SK-N-SH (cell line): ENCODE data around the gene NEU2. TPM values are rescaled to one million over a fixed set of nuclear protein-coding genes. Genes with fewer than 3 reads are reported as not detected.

Experiments used
- CTCF ChIA-PET: fragments of 300-600, 350-600 bp; formaldehyde crosslinking; extraction: SDS; loops from one replicate; lab custom pipeline; 2021; lab: Yijun Ruan, JAX
- POLR2A ChIA-PET: fragments of 350-600 bp; sonication (Branson Sonifier 250); formaldehyde crosslinking; extraction: SDS; loops from one replicate; lab custom pipeline; 2020; ENCODE audit warnings: antibody characterized with exemption, inconsistent platforms; lab: Yijun Ruan, JAX
- DNase-seq: peaks from one replicate; pipeline ENCODE4 v3.0.0; 2012
- H2AFZ ChIP-seq: fragments of 200-600 bp; sonication (generic); 2 replicates; pipeline ENCODE4 v1.8.1; 2016; ENCODE audit warnings: antibody characterized with exemption, mild to moderate bottlenecking, low read depth
- H3F3A ChIP-seq: fragments of 200-600 bp; sonication (generic); replicated peaks from 2 replicates; pipeline ENCODE3; 2016; ENCODE audit warnings: antibody characterized with exemption, mild to moderate bottlenecking; ENCODE audit not compliant: insufficient read depth
- H3K27ac ChIP-seq, 2 experiments: fragments of 200-500 bp in 1 of 2; fragments of 200-600 bp in 1 of 2; sonication (Bioruptor generic) in 1 of 2; sonication (generic), shearing (Covaris generic) in 1 of 2; 2 replicates each; pipeline versions ENCODE4 v1.5.1 to v1.6.1; 2014 to 2016; ENCODE audit warnings: low read depth in 2 of 2, inconsistent platforms in 1 of 2, low read length in 1 of 2, mild to moderate bottlenecking in 1 of 2, mixed read lengths in 1 of 2
- H3K27me3 ChIP-seq: fragments of 200-600 bp; sonication (generic), shearing (Covaris generic); 2 replicates; pipeline ENCODE4 v1.6.1; 2016; ENCODE audit warnings: mixed run types; ENCODE audit not compliant: insufficient read depth
- H3K36me3 ChIP-seq, 2 experiments: fragments of 200-500 bp in 1 of 2; fragments of 200-600 bp in 1 of 2; sonication (Bioruptor generic) in 1 of 2; sonication (generic) in 1 of 2; replicated peaks in 1 of 2; 2 replicates each; pipeline versions ENCODE3 to v1.5.1; 2014 to 2016; ENCODE audit warnings: low read length in 1 of 2, mild to moderate bottlenecking in 1 of 2; ENCODE audit not compliant: insufficient read depth in 2 of 2, control insufficient read depth in 1 of 2
- H3K4me1 ChIP-seq, 2 experiments: fragments of 200-500 bp in 1 of 2; fragments of 200-600 bp in 1 of 2; sonication (Bioruptor generic) in 1 of 2; sonication (generic), shearing (Covaris generic) in 1 of 2; 2 replicates each; pipeline versions ENCODE4 v1.5.1 to v1.6.1; 2014 to 2016; ENCODE audit warnings: low read depth in 1 of 2, low read length in 1 of 2, mixed run types in 1 of 2; ENCODE audit not compliant: insufficient read depth in 2 of 2, control insufficient read depth in 1 of 2
- H3K4me2 ChIP-seq: fragments of 200-600 bp; sonication (generic), shearing (Covaris generic); 2 replicates; pipeline ENCODE4 v1.6.1; 2017; ENCODE audit warnings: mixed run types
- H3K4me3 ChIP-seq, 2 experiments: fragments of 200-500 bp in 1 of 2; fragments of 200-600 bp in 1 of 2; sonication (Bioruptor generic) in 1 of 2; sonication (generic), shearing (Covaris generic) in 1 of 2; 2 replicates each; pipeline versions ENCODE4 v1.5.1 to v1.8.1; 2014 to 2016; ENCODE audit warnings: low read depth in 2 of 2, inconsistent platforms in 1 of 2, low read length in 1 of 2, mild to moderate bottlenecking in 1 of 2, mixed read lengths in 1 of 2, moderate library complexity in 1 of 2
- H3K79me2 ChIP-seq: fragments of 200-600 bp; sonication (generic); 2 replicates; pipeline ENCODE4 v1.8.1; 2017; ENCODE audit warnings: mild to moderate bottlenecking; ENCODE audit not compliant: insufficient read depth
- H3K9ac ChIP-seq: fragments of 200-600 bp; sonication (generic); 2 replicates; pipeline ENCODE4 v1.6.1; 2017; ENCODE audit warnings: mixed run types
- H3K9me2 ChIP-seq: fragments of 200-600 bp; sonication (generic); 2 replicates; pipeline ENCODE4 v1.6.1; 2017; ENCODE audit warnings: mixed run types
- H3K9me3 ChIP-seq: fragments of 200-600 bp; sonication (generic); 2 replicates; pipeline ENCODE4 v1.6.1; 2017; ENCODE audit warnings: mixed run types, mild to moderate bottlenecking, moderate library complexity
- H4K20me1 ChIP-seq: fragments of 200-600 bp; sonication (generic); 2 replicates; pipeline ENCODE4 v1.6.1; 2017; ENCODE audit warnings: mild to moderate bottlenecking, mixed run types; ENCODE audit not compliant: insufficient read depth
- EZH2phosphoT487 ChIP-seq: fragments of 200-600 bp; sonication (generic); IDR thresholded peaks from 2 replicates; pipeline ENCODE4 v1.6.1; 2017; ENCODE audit warnings: low read depth, mixed run types, mild to moderate bottlenecking, antibody characterized with exemption, moderate library complexity, borderline replicate concordance
- FOXJ3 ChIP-seq: sonication (generic); formaldehyde crosslinking; IDR thresholded peaks from 2 replicates; pipeline ENCODE4 v1.5.1; 2020; ENCODE audit warnings: mild to moderate bottlenecking, missing genetic modification reagents
- FOXM1 ChIP-seq: IDR thresholded peaks from 2 replicates; pipeline ENCODE4 v1.4.0; 2012; ENCODE audit warnings: low read depth, mild to moderate bottlenecking
- GABPA ChIP-seq: IDR thresholded peaks from 2 replicates; pipeline ENCODE4 v1.4.0; 2012; ENCODE audit warnings: low read depth, mild to moderate bottlenecking
- MEF2A ChIP-seq: IDR thresholded peaks from 2 replicates; pipeline ENCODE4 v1.4.0; 2012; ENCODE audit warnings: low read depth, borderline replicate concordance
- NRF1 ChIP-seq: IDR thresholded peaks from 2 replicates; pipeline ENCODE4 v1.6.1; 2012; ENCODE audit warnings: low read depth, mild to moderate bottlenecking, low read length
- PBX3 ChIP-seq: IDR thresholded peaks from 2 replicates; pipeline ENCODE4; 2012
- RAD21 ChIP-seq: IDR thresholded peaks from 2 replicates; pipeline ENCODE4 v1.6.1; 2012; ENCODE audit warnings: mild to moderate bottlenecking, low read length
- RFX5 ChIP-seq: IDR thresholded peaks from 2 replicates; pipeline ENCODE4 v1.6.1; 2012; ENCODE audit warnings: mild to moderate bottlenecking, improper control_type of control experiment, low read length
- RXRA ChIP-seq: IDR thresholded peaks from 2 replicates; pipeline ENCODE4 v1.4.0; 2012; ENCODE audit warnings: low read depth, mild to moderate bottlenecking, borderline replicate concordance
- SMC3 ChIP-seq: IDR thresholded peaks from 2 replicates; pipeline ENCODE4 v1.6.1; 2012; ENCODE audit warnings: low read depth, low read length, improper control_type of control experiment
- TAF1 ChIP-seq: IDR thresholded peaks from 2 replicates; pipeline ENCODE4 v1.6.1; 2012; ENCODE audit warnings: low read depth, mild to moderate bottlenecking, low read length, moderate library complexity, borderline replicate concordance
- TEAD4 ChIP-seq: IDR thresholded peaks from 2 replicates; pipeline ENCODE4 v1.4.0; 2012; ENCODE audit warnings: mild to moderate bottlenecking, borderline replicate concordance; ENCODE audit not compliant: insufficient read depth
- YY1 ChIP-seq: IDR thresholded peaks from 2 replicates; pipeline ENCODE4 v1.4.0; 2012; ENCODE audit warnings: low read depth, mild to moderate bottlenecking
- WGBS: methylation state at CpG from one replicate; pipeline ENCODE4 v1.1.6; 2017; ENCODE audit warnings: low lambda C conversion rate; 5-methylcytosine and 5-hydroxymethylcytosine counted together
- polyA plus RNA-seq, 3 experiments: library from polyadenylated mRNA; depleted of rRNA; stranded (reverse); fragments of >200 nt; gene quantifications; 2 replicates each; pipeline ENCODE4 v1.2.3, GENCODE V29; 2012
- TF ChIP-seq, protein P1 (sequence below): IDR thresholded peaks from 2 replicates; pipeline ENCODE4 v1.6.1; 2012; ENCODE audit warnings: mild to moderate bottlenecking, low read depth, low read length, moderate library complexity
- TF ChIP-seq, protein P2 (sequence below): fragments of 150-350 bp; IDR thresholded peaks from 2 replicates; pipeline ENCODE4 v1.6.1; 2017; ENCODE audit warnings: antibody characterized with exemption, low read length, low read depth, borderline replicate concordance
- TF ChIP-seq, protein P3 (sequence below): fragments of 200-600 bp; sonication (generic); IDR thresholded peaks from 2 replicates; pipeline ENCODE4 v1.6.1; 2017; ENCODE audit warnings: antibody characterized with exemption, mild to moderate bottlenecking, moderate library complexity
- TF ChIP-seq, protein P4 (sequence below): IDR thresholded peaks from 2 replicates; pipeline ENCODE4 v1.4.0; 2012; ENCODE audit warnings: low read depth, borderline replicate concordance

Gene NEU2
- polyA plus RNA-seq, 1 of the 3 experiments (the other 2 are of a cell fraction): not detected

- no peaks in the 10 kb centered on the region for H3F3A ChIP-seq
- H3K36me3 ChIP-seq: no peaks in the 10 kb centered on the region
- no peaks in the 10 kb centered on the region for H3K9me2 ChIP-seq
- WGBS: 54% methylated on average over 9 of the region's 9 CpGs
- DNase-seq: no peak
- H3K9me3 ChIP-seq: peaks cover 10% of the 10 kb centered on the region
- POLR2A ChIA-PET: no interaction called here
- no peaks in the 10 kb centered on the region for H3K79me2 ChIP-seq
- TF ChIP-seq, protein P1, sequence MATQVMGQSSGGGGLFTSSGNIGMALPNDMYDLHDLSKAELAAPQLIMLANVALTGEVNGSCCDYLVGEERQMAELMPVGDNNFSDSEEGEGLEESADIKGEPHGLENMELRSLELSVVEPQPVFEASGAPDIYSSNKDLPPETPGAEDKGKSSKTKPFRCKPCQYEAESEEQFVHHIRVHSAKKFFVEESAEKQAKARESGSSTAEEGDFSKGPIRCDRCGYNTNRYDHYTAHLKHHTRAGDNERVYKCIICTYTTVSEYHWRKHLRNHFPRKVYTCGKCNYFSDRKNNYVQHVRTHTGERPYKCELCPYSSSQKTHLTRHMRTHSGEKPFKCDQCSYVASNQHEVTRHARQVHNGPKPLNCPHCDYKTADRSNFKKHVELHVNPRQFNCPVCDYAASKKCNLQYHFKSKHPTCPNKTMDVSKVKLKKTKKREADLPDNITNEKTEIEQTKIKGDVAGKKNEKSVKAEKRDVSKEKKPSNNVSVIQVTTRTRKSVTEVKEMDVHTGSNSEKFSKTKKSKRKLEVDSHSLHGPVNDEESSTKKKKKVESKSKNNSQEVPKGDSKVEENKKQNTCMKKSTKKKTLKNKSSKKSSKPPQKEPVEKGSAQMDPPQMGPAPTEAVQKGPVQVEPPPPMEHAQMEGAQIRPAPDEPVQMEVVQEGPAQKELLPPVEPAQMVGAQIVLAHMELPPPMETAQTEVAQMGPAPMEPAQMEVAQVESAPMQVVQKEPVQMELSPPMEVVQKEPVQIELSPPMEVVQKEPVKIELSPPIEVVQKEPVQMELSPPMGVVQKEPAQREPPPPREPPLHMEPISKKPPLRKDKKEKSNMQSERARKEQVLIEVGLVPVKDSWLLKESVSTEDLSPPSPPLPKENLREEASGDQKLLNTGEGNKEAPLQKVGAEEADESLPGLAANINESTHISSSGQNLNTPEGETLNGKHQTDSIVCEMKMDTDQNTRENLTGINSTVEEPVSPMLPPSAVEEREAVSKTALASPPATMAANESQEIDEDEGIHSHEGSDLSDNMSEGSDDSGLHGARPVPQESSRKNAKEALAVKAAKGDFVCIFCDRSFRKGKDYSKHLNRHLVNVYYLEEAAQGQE: no peak
- TF ChIP-seq, protein P2, sequence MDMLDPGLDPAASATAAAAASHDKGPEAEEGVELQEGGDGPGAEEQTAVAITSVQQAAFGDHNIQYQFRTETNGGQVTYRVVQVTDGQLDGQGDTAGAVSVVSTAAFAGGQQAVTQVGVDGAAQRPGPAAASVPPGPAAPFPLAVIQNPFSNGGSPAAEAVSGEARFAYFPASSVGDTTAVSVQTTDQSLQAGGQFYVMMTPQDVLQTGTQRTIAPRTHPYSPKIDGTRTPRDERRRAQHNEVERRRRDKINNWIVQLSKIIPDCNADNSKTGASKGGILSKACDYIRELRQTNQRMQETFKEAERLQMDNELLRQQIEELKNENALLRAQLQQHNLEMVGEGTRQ: no peak
- TF ChIP-seq, protein P3, sequence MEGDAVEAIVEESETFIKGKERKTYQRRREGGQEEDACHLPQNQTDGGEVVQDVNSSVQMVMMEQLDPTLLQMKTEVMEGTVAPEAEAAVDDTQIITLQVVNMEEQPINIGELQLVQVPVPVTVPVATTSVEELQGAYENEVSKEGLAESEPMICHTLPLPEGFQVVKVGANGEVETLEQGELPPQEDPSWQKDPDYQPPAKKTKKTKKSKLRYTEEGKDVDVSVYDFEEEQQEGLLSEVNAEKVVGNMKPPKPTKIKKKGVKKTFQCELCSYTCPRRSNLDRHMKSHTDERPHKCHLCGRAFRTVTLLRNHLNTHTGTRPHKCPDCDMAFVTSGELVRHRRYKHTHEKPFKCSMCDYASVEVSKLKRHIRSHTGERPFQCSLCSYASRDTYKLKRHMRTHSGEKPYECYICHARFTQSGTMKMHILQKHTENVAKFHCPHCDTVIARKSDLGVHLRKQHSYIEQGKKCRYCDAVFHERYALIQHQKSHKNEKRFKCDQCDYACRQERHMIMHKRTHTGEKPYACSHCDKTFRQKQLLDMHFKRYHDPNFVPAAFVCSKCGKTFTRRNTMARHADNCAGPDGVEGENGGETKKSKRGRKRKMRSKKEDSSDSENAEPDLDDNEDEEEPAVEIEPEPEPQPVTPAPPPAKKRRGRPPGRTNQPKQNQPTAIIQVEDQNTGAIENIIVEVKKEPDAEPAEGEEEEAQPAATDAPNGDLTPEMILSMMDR: no peak
- no peak for TF ChIP-seq YY1
- TF ChIP-seq RFX5: no peak
- no peak for TF ChIP-seq FOXM1
- TF ChIP-seq RXRA: no peak
- no peak for TF ChIP-seq PBX3
- TF ChIP-seq GABPA: no peak
- no peak for TF ChIP-seq NRF1
- no peak for TF ChIP-seq SMC3
- no peak for TF ChIP-seq TEAD4
- TF ChIP-seq, protein P4, sequence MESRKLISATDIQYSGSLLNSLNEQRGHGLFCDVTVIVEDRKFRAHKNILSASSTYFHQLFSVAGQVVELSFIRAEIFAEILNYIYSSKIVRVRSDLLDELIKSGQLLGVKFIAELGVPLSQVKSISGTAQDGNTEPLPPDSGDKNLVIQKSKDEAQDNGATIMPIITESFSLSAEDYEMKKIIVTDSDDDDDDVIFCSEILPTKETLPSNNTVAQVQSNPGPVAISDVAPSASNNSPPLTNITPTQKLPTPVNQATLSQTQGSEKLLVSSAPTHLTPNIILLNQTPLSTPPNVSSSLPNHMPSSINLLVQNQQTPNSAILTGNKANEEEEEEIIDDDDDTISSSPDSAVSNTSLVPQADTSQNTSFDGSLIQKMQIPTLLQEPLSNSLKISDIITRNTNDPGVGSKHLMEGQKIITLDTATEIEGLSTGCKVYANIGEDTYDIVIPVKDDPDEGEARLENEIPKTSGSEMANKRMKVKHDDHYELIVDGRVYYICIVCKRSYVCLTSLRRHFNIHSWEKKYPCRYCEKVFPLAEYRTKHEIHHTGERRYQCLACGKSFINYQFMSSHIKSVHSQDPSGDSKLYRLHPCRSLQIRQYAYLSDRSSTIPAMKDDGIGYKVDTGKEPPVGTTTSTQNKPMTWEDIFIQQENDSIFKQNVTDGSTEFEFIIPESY: no peak
- no peak for TF ChIP-seq FOXJ3
- TF ChIP-seq MEF2A: no peak
- TF ChIP-seq EZH2phosphoT487: no peak
- no peak for TF ChIP-seq TAF1
- no peak for TF ChIP-seq RAD21
- H3K27ac ChIP-seq: no peak overlapping the region
- CTCF ChIA-PET: no interaction called here
- H2AFZ ChIP-seq: no peak overlapping the region
- no peak overlapping the region for H3K9ac ChIP-seq
- no peaks in the 10 kb centered on the region for H4K20me1 ChIP-seq
- no peak overlapping the region for H3K4me3 ChIP-seq
- no peaks in the 10 kb centered on the region; the same call in 1 of the 2 replicates for H3K27me3 ChIP-seq
- H3K4me1 ChIP-seq: no peaks in the 10 kb centered on the region; a peak in 1 of 4 replicates
- H3K4me2 ChIP-seq: no peak overlapping the region
Observed at GRCh38 chr2:233068762-233069418, 36.4 kb downstream of the NEU2 start.
